HG03159 (cell line): ENCODE data around the gene CAMKMT.
A peak's percentile ranks its signal among the peaks of the same experiment; 100 is the strongest.

Experiments used
- ATAC-seq: cut with Tn5 transposase; IDR thresholded peaks from one replicate; pipeline ENCODE4 v1.9.1; 2021; ENCODE audit warnings: mild to moderate bottlenecking, moderate library complexity; ENCODE audit not compliant: unreplicated experiment

Gene CAMKMT

DNA sequence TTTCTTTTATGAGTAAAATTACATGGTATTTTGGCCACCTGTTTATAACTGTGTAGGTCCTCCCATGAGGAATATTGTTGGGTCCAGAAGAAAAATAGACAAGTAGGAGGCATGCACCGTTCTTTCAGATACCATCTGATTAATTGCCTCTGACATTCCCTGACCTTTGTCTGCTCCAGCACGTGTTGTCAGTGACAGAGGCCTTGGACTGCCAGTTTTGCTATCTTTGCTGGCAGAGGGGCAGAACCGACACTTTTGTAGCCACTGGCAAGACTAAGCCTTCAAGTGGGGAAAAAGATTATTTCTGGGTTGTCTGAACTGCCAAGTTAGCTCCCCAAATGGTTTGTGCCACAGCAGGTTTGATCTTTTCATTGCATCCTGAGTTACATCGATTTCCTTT, 276.9 kb downstream of the CAMKMT start:
- no peak for ATAC-seq

DNA sequence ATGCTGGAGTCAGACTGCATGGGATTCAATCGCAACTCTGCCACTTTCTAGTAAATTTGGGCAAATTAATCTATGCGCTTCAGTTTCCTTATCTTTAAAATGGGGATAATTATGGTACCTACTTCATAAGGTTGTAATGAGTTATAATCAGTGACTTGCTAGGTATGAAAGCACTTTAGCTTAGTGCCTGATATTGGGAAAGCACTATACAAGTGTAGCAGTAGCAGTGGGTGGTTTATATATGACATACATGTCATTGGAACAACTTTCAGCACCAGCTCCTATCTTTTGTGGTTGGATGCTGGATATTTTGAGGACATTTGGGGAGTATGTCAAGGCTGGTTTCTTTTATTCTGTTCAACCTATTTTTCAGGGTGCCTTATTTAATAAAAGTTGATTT, 277.7 kb downstream of the CAMKMT start:
- no peak for ATAC-seq

DNA sequence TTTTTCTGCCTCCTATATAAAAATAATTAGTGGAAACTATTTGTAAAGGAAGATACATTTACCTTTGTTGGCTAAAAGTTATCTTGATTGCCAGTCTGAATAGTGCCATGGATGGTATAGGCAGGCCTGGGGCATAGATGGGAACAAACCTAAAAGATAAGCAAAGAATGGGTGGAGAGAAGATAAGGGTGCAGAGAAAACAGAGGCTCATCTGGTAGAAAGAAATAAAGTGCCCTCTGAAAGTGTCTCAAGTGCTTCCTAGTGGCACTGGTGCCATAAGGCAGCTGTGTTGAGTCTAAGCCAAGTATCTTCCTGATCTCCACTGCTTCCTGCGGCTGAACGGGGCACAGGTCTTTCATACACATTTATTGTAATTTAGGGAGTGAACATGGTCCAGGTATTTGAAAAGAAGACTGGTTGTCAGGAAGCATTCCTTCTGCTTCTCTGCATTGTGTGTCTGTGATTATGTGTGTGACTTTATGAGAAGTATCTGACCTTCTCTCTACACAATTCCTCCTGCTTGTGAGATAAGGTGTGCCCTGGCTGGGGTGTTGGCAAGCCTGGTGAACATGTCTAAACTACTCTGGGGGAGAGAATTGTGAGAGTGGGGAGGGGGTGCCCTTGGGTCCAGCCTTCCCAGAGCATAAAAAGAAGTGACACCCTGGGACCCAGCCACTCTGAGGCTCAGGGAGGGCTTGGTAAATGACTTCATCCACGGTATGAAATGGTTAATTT, 280.5 kb downstream of the CAMKMT start:
- ATAC-seq = no peak

DNA sequence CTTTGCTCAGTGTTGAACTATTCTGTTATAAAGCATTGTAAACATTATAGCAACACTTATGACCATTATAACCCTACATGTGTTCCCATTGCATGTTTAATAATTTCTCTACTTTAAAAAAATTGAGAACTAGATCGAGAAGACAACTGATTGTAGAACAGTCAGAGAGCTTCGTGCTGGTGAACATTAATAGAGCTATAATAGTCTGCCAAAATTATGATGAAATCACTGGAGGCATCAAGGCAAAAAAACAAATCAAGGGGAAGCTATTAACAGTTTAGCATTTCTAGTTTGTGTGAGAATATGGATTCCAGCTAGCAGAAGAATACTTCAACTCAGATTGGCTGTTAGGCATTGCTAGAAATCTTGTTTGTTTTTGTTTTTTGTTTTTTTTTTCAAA, 284.2 kb downstream of the CAMKMT start:
- no peak for ATAC-seq

DNA sequence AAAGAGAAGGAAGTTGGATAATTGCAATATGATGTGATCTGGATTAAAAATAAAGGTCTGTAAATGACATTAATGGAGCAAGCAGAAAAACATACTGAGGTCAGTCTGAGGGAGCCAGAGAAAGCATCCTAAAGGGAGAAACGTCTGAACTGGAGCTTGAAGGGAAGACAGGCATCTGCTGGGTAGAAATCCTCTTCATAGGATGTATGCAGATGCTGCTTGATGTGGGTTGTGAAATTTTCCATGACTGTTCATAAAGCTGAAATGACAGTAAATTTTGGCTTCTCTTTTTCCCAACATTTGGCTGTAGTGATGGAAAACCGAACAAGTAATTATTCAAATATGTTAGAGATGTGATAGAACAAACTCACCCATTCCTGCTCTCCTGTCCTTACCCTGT, 287.6 kb downstream of the CAMKMT start:
- ATAC-seq = no peak

DNA sequence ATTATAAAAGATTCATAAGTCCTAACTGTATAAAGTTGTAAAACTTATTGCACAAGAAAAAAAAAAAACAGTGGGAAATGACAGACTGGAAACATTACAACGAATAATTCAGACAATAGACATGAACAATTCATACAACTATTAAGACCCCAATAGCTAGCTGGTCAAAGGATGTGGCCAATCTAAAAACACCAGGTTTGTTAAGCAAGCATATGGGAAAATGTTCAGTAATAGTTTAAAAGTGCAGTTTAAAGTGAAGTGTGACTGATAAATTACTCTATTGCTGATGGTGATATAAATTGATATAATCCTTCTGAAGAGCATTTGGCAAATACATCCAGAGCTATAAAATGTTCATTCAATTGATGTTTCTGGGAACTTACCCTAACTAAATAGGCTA, 289.0 kb downstream of the CAMKMT start:
- no peak for ATAC-seq

DNA sequence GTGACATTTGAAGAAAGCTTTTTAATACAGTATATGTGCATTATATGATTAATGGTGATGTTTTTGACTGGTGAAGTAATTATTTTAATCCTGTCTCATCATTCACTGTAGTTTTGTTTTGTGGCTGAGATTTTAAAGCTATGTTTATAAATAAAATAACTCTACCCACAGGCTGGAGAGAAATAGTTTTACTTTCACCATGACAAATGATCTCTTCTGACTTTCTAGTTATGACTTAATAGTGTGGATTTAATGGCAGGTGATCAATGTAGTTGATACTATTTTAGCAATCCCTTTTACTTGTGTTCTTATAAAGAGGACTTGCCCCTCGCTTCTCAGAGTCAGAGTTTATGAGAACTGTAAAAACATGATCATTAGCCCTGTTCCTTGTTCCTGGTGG, 290.2 kb downstream of the CAMKMT start:
- peak; percentile 58 for ATAC-seq

DNA sequence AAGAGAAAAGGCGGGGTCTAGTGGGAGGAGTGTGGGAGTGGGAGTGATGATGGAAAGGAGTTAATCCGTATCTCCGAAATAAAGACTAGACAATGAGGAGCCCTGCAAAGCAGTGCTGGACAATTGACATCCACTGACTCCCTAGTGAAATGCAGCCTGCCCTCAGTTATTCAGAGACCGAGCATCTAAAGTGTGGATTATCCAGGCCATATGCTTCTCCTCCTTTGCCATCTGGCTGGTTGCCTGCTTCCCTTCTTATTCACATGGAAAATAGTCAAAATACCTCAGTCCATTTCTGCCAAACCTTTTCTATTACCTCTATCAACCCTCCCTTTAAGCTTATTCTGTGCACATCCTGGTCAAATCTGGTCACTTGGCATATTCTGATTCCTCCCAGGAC, 291.0 kb downstream of the CAMKMT start:
- ATAC-seq = no peak

DNA sequence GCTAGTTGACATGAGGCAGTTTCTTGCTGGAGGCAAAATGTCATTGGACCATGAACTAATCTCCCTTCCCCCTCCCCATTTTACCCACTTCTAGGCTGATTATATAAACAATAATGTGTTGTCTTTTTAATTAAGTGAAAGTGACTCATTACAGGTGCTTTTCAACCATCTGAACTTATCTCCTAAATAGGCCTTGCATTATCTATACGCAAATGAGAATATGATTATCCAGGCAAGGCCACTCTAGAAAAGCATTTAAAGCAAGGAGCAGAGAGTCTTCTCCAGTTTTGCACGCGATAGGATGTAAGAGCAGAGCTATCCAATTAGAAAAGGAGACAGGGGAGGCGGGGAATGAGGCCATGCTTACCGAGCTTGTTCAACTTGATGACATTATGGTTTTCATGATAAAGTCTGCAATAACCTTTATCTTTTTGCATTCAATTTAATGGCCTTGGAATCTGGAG, 293.7 kb downstream of the CAMKMT start:
- ATAC-seq = no peak

DNA sequence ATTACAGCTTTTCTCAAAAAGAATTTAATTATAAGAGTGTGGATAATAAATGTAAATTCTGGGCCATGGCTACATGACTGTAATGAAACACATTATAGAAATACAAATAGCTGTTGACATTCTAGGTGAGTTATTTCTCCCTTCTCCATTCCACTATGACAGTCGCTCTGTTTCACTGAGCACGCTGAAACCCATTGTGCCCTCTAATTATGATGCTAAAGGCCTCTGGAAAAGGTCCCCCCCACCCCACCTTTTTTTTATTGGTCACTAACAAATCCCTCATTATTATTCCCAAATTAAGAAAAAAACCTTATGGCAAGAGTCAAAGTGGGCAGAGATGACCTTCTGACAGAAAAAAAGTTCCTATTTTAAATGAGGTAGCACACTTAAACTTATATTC, 294.7 kb downstream of the CAMKMT start:
- no peak for ATAC-seq

DNA sequence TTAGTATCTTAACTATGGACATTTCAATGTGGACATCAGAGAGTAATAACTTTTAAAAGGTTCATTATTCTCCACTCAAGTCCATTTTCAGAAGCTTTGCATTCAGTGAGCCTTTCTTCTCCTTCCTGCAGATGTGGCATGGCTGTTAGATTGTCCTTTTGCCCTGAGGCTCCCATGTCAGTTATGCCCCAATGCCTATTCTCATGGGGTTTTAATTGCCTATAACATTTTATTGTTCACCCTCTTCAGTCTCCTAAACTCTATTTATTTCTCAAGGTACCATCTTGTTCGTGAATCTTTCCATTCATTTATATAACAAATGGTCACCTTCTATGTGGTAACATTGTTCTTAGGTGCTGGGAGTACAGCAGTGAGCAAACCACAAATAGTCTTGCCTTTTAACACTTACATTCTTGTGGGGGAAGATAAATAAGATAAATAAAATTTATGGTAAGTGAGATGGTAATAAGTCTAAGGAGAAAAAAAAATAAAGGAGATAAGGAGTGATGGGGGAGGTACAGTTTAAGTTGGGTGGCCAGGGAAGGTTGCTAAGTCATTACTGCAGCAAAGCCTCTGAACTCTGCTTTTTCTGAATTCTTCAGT, 301.8 kb downstream of the CAMKMT start:
- no peak for ATAC-seq

DNA sequence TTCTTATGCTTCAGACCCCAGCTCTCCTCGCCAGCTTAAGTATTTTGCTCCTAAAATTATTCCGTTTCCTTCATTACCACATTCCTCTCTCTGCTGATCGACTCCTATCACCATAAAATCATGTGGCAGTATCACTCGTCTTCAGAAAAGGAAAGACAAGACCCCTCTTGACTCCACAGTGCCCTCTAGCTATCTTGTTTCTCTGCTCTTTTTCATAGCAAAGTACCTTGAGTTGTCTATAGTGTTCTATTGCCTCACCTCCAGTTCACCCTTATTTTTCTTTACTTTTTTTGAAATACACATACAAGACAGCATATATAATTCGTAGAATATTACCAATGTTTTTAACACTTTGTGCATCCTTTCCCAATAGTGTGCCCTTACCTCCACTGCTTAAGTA, 306.6 kb downstream of the CAMKMT start:
- no peak for ATAC-seq

DNA sequence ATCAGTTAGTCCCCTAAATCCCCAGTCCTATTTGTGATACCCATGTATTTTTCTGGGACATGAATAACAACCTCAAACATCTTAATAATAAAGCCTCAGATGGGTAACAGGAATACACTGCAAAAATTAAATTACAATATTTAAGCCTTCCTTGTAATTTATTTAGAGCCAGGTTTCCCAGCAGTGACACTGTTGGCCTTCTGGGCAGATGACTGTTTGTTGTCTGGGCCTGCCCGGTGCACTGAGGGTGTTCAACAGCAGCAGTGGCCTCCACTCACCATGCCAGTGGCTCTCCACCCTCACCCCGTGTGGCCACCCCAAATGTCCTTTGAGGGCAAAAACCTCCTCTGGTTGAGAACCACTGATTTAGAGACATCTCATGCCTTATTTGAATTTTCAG, 309.5 kb downstream of the CAMKMT start:
- ATAC-seq = no peak

DNA sequence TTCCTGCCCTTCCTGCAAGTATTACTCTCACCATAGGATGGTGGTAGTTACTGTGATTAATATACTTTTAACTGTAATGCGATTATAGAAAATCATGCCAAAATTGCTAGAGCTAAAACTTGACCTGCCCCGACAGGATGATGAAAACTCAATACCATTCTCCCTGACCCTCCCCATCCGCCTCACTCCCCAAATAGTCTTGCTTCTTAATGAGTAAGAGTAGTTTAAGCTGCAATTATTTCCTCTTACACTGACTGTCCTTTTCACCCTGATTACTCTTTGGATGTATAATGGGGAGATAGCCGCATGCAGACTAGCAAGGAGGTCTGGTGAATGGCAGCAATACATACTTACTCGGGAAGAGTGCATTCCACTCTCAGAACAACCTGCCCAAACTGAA, 310.2 kb downstream of the CAMKMT start:
- ATAC-seq = no peak

DNA sequence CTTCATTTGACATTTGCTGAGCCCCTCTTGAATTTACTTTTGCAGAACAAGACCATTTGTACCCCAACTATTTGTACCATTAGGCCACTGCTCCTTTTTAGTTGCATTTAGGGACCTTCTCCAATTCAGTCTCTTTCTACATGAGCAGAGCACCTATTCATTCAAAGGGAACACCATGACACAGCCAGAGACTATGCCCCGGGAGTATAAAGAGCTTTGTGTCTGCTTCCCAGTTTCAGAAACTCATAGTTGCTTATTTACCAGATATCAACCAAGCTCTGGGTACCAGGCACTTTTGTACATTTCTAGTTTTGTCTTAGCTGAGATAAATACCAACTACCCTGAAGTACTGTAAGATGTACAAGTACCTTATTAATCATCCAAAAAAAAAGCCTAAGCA, 310.7 kb downstream of the CAMKMT start:
- ATAC-seq = no peak

DNA sequence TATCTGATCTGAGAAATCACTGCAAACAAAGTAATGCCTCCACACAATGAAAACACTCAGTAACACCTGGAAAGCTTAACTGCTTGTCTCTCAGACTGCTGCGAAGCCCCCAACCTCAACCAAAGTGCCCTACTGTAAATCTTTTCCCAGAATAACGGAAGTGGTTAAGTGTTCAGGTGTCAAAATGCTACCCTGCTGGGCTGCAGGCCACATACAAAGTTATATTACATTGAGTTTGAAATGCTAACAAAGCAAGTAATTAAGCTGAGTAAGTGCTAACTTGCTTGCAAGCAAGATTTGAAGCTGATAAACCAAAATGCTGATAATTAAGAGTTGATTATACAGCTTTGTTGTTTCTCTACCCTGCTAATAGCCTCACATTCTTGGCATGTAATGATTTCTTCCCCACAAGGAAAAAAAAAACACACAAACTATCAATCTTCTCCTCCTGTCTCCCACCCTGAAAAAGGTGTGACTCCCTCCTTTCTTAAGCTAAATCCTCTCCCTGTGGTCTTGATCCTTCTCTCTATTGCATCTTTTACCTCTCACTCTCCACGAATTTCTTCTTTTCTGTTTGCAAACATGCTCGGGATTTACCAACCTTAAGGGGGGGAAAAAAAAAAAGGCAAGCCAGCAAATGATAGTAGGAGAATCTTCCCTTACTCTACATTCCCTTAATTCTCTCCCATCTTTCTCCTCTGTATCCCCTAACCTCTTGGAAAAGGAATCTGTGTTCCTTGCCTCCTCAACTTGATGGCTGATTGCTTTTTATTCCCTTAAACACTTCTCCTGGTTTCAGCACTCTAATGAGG, 312.9 kb downstream of the CAMKMT start:
- ATAC-seq = no peak

DNA sequence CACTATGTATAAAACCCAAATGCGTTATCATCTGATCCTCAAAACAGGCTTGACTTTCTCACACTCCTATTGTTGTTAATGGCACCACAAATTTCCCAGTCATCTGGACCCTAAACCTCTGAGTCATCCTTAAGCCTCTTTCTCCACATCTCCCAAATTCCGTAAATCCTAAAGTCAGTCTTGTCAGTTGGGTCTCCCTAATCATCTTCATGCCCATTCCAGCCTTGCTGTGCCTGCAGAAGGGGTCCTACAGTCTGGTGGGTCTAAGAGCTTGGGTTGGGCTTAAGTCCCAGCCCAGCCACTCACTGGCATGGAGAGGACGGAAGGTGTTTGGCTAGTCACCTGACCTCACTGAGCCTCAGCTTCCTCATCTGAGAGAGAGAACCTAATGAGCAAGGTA, 314.6 kb downstream of the CAMKMT start:
- no peak for ATAC-seq

DNA sequence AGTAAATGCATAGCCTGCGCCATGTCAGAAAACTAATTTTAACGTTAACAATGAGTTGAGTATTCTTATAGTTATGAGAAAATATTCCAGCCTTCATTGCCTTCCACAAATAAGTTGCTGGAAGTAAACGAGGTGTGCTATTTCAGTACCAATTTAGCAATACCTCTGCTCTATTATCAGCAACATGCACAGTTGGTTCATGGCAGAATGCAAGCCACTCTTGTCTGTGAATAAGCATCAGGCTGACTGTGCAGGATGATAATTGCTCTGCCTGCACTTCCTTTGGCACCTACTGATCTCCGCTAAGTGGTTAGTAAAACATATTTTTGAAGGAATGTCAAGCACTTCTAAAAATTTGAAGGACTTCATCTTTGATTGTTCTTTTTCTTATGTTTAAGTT, 317.8 kb downstream of the CAMKMT start:
- no peak for ATAC-seq

DNA sequence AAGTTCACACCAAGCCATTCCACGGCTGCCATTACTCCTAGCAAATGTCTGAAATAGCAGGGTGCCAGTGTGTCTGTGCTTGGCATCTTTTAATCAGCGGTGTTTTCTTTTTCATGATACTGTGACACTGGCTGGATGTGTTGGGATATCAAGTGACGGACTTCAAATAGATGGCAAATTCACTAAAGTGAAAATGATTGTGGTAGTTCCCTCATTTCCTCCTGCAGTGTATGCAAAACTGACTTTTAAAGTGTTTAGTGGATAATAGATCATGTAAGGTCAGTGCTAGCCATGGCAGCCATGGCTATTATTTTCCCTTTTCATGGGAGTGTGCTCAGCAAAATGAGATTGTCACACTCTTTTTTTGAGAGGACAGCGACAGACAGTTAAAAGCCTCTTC, 318.2 kb downstream of the CAMKMT start:
- ATAC-seq = no peak

DNA sequence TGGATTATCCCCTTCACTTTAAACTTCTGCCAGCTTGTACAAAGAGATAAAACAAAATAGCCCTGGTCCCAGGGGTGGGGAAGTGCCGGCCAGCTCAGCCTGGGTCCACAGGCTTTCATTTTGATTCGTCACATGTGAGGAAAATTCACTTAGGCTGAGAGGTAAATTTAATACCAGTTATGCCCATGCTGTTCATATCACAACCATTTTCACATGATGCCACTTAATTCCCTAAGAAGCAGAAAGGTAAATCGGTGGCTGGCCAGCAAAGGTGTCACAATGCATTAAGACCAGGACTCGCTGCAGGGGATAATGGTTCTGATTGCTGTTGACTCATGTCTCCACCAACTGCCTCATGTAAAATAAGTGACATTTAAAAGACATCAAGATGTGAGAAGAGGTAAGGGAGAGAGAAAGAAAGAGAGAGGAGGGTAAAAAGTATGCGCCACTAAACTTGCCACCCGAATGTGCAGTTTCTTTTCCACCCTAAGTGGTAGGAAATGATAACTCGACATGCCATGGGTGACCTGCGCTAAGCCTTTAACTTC, 318.8 kb downstream of the CAMKMT start:
- ATAC-seq = no peak

DNA sequence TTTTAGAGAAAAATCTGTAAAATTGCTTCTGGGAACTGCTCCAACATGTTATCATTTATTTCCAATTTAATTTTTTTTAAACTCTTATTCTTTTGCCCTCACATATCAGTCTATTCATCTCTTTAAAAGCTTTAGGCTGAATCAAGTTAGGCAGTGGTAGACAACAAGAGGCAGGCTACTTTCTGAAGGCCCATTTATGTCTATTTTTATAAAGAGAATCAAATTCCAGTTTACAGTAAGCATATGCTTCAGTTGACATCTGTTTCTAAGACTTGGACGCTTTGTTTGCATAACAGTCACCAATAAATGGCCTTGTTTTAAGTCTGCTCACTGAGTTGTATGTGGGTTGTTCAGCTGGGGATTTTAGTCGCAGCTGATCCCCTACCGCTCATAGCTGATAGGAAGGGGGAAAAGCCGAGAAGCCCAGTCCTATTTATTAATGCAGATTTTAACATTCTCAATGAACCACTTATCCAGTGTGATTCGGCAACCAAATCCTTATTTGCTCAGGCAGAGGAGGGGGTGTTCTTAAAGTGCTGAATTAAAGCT, 319.3 kb downstream of the CAMKMT start:
- ATAC-seq = no peak
